H9 (cell line): ENCODE results near the gene CCN5. TPM values are rescaled to one million over a fixed set of nuclear protein-coding genes. Genes with fewer than 3 reads are reported as not detected.

ENCODE experiments used
- DNase-seq: peaks from one replicate; pipeline ENCODE4 v3.0.0-alpha.2; 2017
- H2AFZ ChIP-seq: one replicate; pipeline ENCODE4 v1.6.1; 2013; ENCODE audit warnings: mild to moderate bottlenecking, low read length, control low read depth, moderate library complexity
- H2AK5ac ChIP-seq: 2 replicates; pipeline ENCODE4 v1.6.1; 2013; ENCODE audit warnings: low read length, control low read depth, mixed read lengths; ENCODE audit not compliant: insufficient read length
- H2BK120ac ChIP-seq: one replicate; pipeline ENCODE4 v1.6.1; 2013; ENCODE audit warnings: low read depth, mild to moderate bottlenecking, low read length, control low read depth, inconsistent platforms; ENCODE audit not compliant: poor library complexity, severe bottlenecking
- H2BK12ac ChIP-seq: 2 replicates; pipeline ENCODE4 v1.6.1; 2013; ENCODE audit warnings: low read length, control low read depth, mixed read lengths, low read depth; ENCODE audit not compliant: insufficient read length
- H2BK15ac ChIP-seq: 2 replicates; pipeline ENCODE4 v1.6.1; 2013; ENCODE audit warnings: low read depth, low read length, control low read depth
- H2BK20ac ChIP-seq: one replicate; pipeline ENCODE4 v1.6.1; 2013; ENCODE audit warnings: low read depth, mild to moderate bottlenecking, low read length, control low read depth, inconsistent platforms; ENCODE audit not compliant: poor library complexity, severe bottlenecking
- H2BK5ac ChIP-seq: 2 replicates; pipeline ENCODE4 v1.6.1; 2013; ENCODE audit warnings: low read length, control low read depth, mixed read lengths; ENCODE audit not compliant: insufficient read length
- H3K14ac ChIP-seq: 2 replicates; pipeline ENCODE4 v1.6.1; 2013; ENCODE audit warnings: low read length, control low read depth; ENCODE audit not compliant: insufficient read depth
- H3K18ac ChIP-seq: 2 replicates; pipeline ENCODE4 v1.6.1; 2013; ENCODE audit warnings: low read depth, mild to moderate bottlenecking, mixed read lengths, low read length, control low read depth; ENCODE audit not compliant: insufficient read length
- H3K23ac ChIP-seq: 2 replicates; pipeline ENCODE4 v1.6.1; 2013; ENCODE audit warnings: low read length, control low read depth, mixed read lengths, low read depth; ENCODE audit not compliant: insufficient read length
- H3K23me2 ChIP-seq: 2 replicates; pipeline ENCODE4 v1.6.1; 2013; ENCODE audit warnings: low read depth, mild to moderate bottlenecking, mixed read lengths, low read length, control low read depth; ENCODE audit not compliant: insufficient read length, poor library complexity, severe bottlenecking
- H3K27ac ChIP-seq: 2 replicates; pipeline ENCODE4 v1.5.1; 2013; ENCODE audit warnings: low read length, control low read depth, mixed read lengths, low read depth; ENCODE audit not compliant: insufficient read length
- H3K27me3 ChIP-seq: 2 replicates; pipeline ENCODE4 v1.6.1; 2013; ENCODE audit warnings: low read length, control low read depth, inconsistent platforms; ENCODE audit not compliant: insufficient read depth
- H3K4ac ChIP-seq: 2 replicates; pipeline ENCODE4 v1.6.1; 2013; ENCODE audit warnings: low read depth, mild to moderate bottlenecking, control low read depth, inconsistent platforms, low read length, moderate library complexity
- H3K4me1 ChIP-seq: 2 replicates; pipeline ENCODE4 v1.6.1; 2013; ENCODE audit warnings: low read length, control low read depth, inconsistent platforms; ENCODE audit not compliant: insufficient read depth
- H3K4me2 ChIP-seq: 2 replicates; pipeline ENCODE4 v1.6.1; 2013; ENCODE audit warnings: low read length, control low read depth, mixed read lengths; ENCODE audit not compliant: insufficient read length, insufficient read depth
- H3K56ac ChIP-seq: 2 replicates; pipeline ENCODE4 v1.6.1; 2013; ENCODE audit warnings: low read depth, mild to moderate bottlenecking, mixed read lengths, low read length, control low read depth; ENCODE audit not compliant: insufficient read length
- H3K79me1 ChIP-seq: 2 replicates; pipeline ENCODE4 v1.6.1; 2013; ENCODE audit warnings: low read depth, mild to moderate bottlenecking, moderate library complexity, low read length, control low read depth, inconsistent platforms; ENCODE audit not compliant: insufficient read depth, poor library complexity, severe bottlenecking
- H3K79me2 ChIP-seq: 2 replicates; pipeline ENCODE4 v1.6.1; 2013; ENCODE audit warnings: low read length, control low read depth, inconsistent platforms; ENCODE audit not compliant: insufficient read depth
- H3K9ac ChIP-seq: 2 replicates; pipeline ENCODE4 v1.6.1; 2013; ENCODE audit warnings: low read length, control low read depth, mixed read lengths; ENCODE audit not compliant: insufficient read length; ENCODE audit errors: extremely low read depth
- H3K9me3 ChIP-seq: one replicate; pipeline ENCODE4 v1.6.1; 2013; ENCODE audit warnings: low read depth, low read length, inconsistent platforms; ENCODE audit not compliant: control insufficient read depth
- H3T11ph ChIP-seq: one replicate; pipeline ENCODE4 v1.6.1; 2013; ENCODE audit warnings: mild to moderate bottlenecking, low read length, control low read depth, inconsistent platforms
- H4K20me1 ChIP-seq: one replicate; pipeline ENCODE4 v1.6.1; 2013; ENCODE audit not compliant: control insufficient read depth, insufficient read length, insufficient read depth
- H4K5ac ChIP-seq: 2 replicates; pipeline ENCODE4 v1.6.1; 2013; ENCODE audit warnings: low read depth, mild to moderate bottlenecking, mixed read lengths, low read length, control low read depth; ENCODE audit not compliant: insufficient read length
- H4K8ac ChIP-seq: replicated peaks from 2 replicates; pipeline ENCODE4 v1.6.1; 2013; ENCODE audit warnings: low read length, control low read depth, mixed read lengths, low read depth; ENCODE audit not compliant: insufficient read length
- H4K91ac ChIP-seq: 2 replicates; pipeline ENCODE4 v1.6.1; 2013; ENCODE audit warnings: low read depth, mild to moderate bottlenecking, moderate library complexity, mixed read lengths, low read length, control low read depth; ENCODE audit not compliant: insufficient read length
- H3K27ac Mint-ChIP-seq, 3 experiments: 2 replicates in 2 of 3; 3 replicates in 1 of 3; pipeline ENCODE4 v1.8.0; 2020 to 2021; ENCODE audit warnings: mixed read lengths in 3 of 3, mild to moderate bottlenecking in 1 of 3, moderate library complexity in 1 of 3
- H3K27me3 Mint-ChIP-seq: 2 replicates; pipeline ENCODE4 v1.8.0; 2021; ENCODE audit warnings: low read depth, mild to moderate bottlenecking, moderate library complexity, mixed read lengths
- H3K36me3 Mint-ChIP-seq, 3 experiments: 2 replicates in 2 of 3; 3 replicates in 1 of 3; pipeline ENCODE4 v1.8.0; 2020 to 2021; ENCODE audit warnings: low read depth in 3 of 3, mixed read lengths in 3 of 3; ENCODE audit not compliant: insufficient read depth in 1 of 3
- H3K4me1 Mint-ChIP-seq, 2 experiments: 2 replicates each; pipeline ENCODE4 v1.8.0; 2020; ENCODE audit warnings: mixed read lengths in 2 of 2
- H3K4me3 Mint-ChIP-seq, 2 experiments: 2 replicates in 1 of 2; 3 replicates in 1 of 2; pipeline ENCODE4 v1.8.0; 2020 to 2021; ENCODE audit warnings: mild to moderate bottlenecking in 2 of 2, mixed read lengths in 2 of 2, moderate library complexity in 1 of 2
- H3K9me3 Mint-ChIP-seq, 2 experiments: 2 replicates in 1 of 2; 3 replicates in 1 of 2; pipeline ENCODE4 v1.8.0; 2020; ENCODE audit warnings: mild to moderate bottlenecking in 2 of 2, mixed read lengths in 2 of 2, moderate library complexity in 1 of 2
- WGBS: extraction: QIAGEN DNeasy Blood & Tissue Kit; methylation state at CpG from one replicate; pipeline ENCODE4 v1.1.7; 2013; ENCODE audit warnings: missing lambda C conversion rate, low lambda C conversion rate, mixed read lengths; ENCODE audit not compliant: insufficient read length; ENCODE audit errors: extremely low coverage; 5-methylcytosine and 5-hydroxymethylcytosine counted together
- total RNA-seq: library from RNA; stranded (reverse); gene quantifications from 2 replicates; pipeline ENCODE4 v1.2.1, GENCODE V29; 2021
- TF ChIP-seq, protein P1 (sequence below): fragments of 200-600 bp; sonication (generic); conservative IDR thresholded peaks from 3 replicates; pipeline ENCODE4 v1.8.0; 2021; ENCODE audit warnings: antibody characterized with exemption, mild to moderate bottlenecking

Gene CCN5
- total RNA-seq, 1 experiment from 2014 or later: not detected

DNA sequence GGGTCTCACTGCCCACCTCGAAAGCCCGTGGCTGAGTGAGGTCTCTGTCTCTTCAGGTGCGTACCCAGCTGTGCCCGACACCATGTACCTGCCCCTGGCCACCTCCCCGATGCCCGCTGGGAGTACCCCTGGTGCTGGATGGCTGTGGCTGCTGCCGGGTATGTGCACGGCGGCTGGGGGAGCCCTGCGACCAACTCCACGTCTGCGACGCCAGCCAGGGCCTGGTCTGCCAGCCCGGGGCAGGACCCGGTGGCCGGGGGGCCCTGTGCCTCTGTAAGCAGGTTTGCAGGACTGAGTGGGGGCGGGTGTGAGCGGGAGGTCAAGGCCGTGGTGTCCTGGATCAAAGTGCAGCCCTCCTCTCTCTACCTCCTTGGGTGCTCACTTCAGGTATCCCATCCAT lies 4.7 kb downstream of the CCN5 start:
- no peak overlapping the region for H3K27ac Mint-ChIP-seq
- Histone ChIP-seq H2BK12ac (no peak overlapping the region), H2BK120ac (no peak overlapping the region), H3K9me3 (no peaks in the 10 kb centered on the region), H4K8ac (no peak overlapping the region), H3K18ac (no peak overlapping the region), H3K14ac (no peak overlapping the region; the same call in 1 of the 2 replicates), H3T11ph (no peak overlapping the region), H2BK5ac (no peak overlapping the region), H3K56ac (no peak overlapping the region), H3K79me2 (no peaks in the 10 kb centered on the region), H3K27me3 (no peaks in the 10 kb centered on the region), H2BK15ac (no peak overlapping the region), H4K91ac (no peak overlapping the region), H3K4me1 (no peaks in the 10 kb centered on the region), H3K4ac (no peak overlapping the region), H3K9ac (no peak overlapping the region), H3K23ac (no peak overlapping the region), H3K27ac (no peak overlapping the region), H4K20me1 (no peaks in the 10 kb centered on the region), H2AFZ (no peak overlapping the region), H2BK20ac (no peak overlapping the region), H3K23me2 (no peaks in the 10 kb centered on the region), H3K4me2 (no peak overlapping the region), H3K79me1 (no peaks in the 10 kb centered on the region), H4K5ac (no peak overlapping the region), H2AK5ac (no peak overlapping the region)
- no peak for DNase-seq
- H3K36me3 Mint-ChIP-seq: no peaks in the 10 kb centered on the region
- H3K27me3 Mint-ChIP-seq: no peaks in the 10 kb centered on the region
- H3K4me3 Mint-ChIP-seq: no peak overlapping the region
- no peaks in the 10 kb centered on the region for H3K9me3 Mint-ChIP-seq
- no CpG with 5 or more reads among the region's 19 CpGs for WGBS
- peaks cover 3 to 4% of the 10 kb centered on the region in 2 experiments for H3K4me1 Mint-ChIP-seq
- TF ChIP-seq, protein P1, sequence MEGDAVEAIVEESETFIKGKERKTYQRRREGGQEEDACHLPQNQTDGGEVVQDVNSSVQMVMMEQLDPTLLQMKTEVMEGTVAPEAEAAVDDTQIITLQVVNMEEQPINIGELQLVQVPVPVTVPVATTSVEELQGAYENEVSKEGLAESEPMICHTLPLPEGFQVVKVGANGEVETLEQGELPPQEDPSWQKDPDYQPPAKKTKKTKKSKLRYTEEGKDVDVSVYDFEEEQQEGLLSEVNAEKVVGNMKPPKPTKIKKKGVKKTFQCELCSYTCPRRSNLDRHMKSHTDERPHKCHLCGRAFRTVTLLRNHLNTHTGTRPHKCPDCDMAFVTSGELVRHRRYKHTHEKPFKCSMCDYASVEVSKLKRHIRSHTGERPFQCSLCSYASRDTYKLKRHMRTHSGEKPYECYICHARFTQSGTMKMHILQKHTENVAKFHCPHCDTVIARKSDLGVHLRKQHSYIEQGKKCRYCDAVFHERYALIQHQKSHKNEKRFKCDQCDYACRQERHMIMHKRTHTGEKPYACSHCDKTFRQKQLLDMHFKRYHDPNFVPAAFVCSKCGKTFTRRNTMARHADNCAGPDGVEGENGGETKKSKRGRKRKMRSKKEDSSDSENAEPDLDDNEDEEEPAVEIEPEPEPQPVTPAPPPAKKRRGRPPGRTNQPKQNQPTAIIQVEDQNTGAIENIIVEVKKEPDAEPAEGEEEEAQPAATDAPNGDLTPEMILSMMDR: no peak
